Sigmoid colon (tissue), 4 donors: ENCODE measurements around the gene PCSK5.

Experiments
- POLR2A ChIP-seq, 2 donors: fragments of 450-650 bp; IDR thresholded peaks; one replicate each; pipeline ENCODE4 v1.6.1; 2016; ENCODE audit warnings: antibody characterized with exemption in 2 of 2, mild to moderate bottlenecking in 2 of 2, moderate library complexity in 2 of 2
- POLR2AphosphoS5 ChIP-seq, 4 donors: sonication (generic); formaldehyde crosslinking; IDR thresholded peaks; one replicate each; pipeline ENCODE4 v1.6.1; 2017; ENCODE audit warnings: antibody characterized with exemption in 4 of 4
- TF ChIP-seq, protein P1 (sequence below), 4 experiments: fragments of 450-650 bp in 3 of 4; fragments of 200-600 bp in 1 of 4; IDR thresholded peaks; one replicate each; pipeline ENCODE4 v1.5.1; 2016 to 2019; ENCODE audit warnings: antibody characterized with exemption in 4 of 4, mild to moderate bottlenecking in 3 of 4, moderate library complexity in 2 of 4

DNA sequence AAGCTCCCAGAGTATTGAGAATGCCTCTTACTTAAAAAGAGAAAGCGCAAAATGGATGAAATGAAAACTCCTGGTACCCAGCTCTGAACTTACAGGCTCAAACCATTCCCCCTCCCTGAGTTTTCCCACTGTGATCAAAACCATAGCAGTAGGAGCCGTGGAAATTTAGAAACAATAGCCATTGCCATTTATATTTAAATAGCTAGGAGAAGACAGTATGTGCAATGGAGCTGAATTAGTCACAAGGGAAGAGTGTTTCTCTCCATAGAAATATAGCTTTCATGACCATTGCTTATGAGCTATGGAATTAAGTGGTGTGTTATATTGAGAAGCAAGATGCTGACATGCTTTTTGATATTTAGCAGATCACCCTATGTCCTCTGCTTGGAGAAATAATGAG, 84.6 kb downstream of the PCSK5 start:
- TF ChIP-seq POLR2A (IDR thresholded peaks at IDR 0.05) (no peak), POLR2AphosphoS5 (IDR thresholded peaks at IDR 0.05) (no peak)
- TF ChIP-seq, protein P1, sequence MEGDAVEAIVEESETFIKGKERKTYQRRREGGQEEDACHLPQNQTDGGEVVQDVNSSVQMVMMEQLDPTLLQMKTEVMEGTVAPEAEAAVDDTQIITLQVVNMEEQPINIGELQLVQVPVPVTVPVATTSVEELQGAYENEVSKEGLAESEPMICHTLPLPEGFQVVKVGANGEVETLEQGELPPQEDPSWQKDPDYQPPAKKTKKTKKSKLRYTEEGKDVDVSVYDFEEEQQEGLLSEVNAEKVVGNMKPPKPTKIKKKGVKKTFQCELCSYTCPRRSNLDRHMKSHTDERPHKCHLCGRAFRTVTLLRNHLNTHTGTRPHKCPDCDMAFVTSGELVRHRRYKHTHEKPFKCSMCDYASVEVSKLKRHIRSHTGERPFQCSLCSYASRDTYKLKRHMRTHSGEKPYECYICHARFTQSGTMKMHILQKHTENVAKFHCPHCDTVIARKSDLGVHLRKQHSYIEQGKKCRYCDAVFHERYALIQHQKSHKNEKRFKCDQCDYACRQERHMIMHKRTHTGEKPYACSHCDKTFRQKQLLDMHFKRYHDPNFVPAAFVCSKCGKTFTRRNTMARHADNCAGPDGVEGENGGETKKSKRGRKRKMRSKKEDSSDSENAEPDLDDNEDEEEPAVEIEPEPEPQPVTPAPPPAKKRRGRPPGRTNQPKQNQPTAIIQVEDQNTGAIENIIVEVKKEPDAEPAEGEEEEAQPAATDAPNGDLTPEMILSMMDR (IDR thresholded peaks at IDR 0.05), result no peak
